Activated CD4-positive, alpha-beta T cell treated with anti-CD3 and anti-CD28 coated beads, Interleukin-2, amount 10 ng/mL, durations not matched to agents 24 days and 14 days (primary cell): Measurements from ENCODE around the gene MRPS35. TPM values are rescaled to one million over a fixed set of nuclear protein-coding genes. Genes with fewer than 3 reads are reported as not detected.
A peak's percentile ranks its signal among the peaks of the same experiment; 100 is the strongest.

Experiments used
- DNase-seq: peaks from one replicate; pipeline ENCODE4 v3.0.0; 2022
- H3K27ac Mint-ChIP-seq: one replicate; pipeline ENCODE4 v1.8.0; 2022; ENCODE audit warnings: mild to moderate bottlenecking, mixed read lengths
- H3K27me3 Mint-ChIP-seq: one replicate; pipeline ENCODE4 v1.8.0; 2022; ENCODE audit warnings: mixed read lengths
- H3K36me3 Mint-ChIP-seq: one replicate; pipeline ENCODE4 v1.8.0; 2022; ENCODE audit warnings: low read depth, mild to moderate bottlenecking, mixed read lengths
- H3K4me1 Mint-ChIP-seq: one replicate; pipeline ENCODE4 v1.8.0; 2021; ENCODE audit warnings: mixed read lengths
- H3K4me3 Mint-ChIP-seq: one replicate; pipeline ENCODE4 v1.8.0; 2022; ENCODE audit warnings: mild to moderate bottlenecking, moderate library complexity, mixed read lengths
- H3K9me3 Mint-ChIP-seq: one replicate; pipeline ENCODE4 v1.8.0; 2021; ENCODE audit warnings: mixed read lengths
- intact Hi-C: fragments of 100-400 bp; cut with micrococcal nuclease; formaldehyde crosslinking; loops from one replicate; pipeline ENCODE4 v1.15.1; 2023
- total RNA-seq: library from RNA; stranded (reverse); gene quantifications from 2 replicates; pipeline ENCODE4 v1.2.3, GENCODE V29; 2022

Gene MRPS35
- total RNA-seq, result 57.7 and 58.1 TPM in 2 replicates

DNA sequence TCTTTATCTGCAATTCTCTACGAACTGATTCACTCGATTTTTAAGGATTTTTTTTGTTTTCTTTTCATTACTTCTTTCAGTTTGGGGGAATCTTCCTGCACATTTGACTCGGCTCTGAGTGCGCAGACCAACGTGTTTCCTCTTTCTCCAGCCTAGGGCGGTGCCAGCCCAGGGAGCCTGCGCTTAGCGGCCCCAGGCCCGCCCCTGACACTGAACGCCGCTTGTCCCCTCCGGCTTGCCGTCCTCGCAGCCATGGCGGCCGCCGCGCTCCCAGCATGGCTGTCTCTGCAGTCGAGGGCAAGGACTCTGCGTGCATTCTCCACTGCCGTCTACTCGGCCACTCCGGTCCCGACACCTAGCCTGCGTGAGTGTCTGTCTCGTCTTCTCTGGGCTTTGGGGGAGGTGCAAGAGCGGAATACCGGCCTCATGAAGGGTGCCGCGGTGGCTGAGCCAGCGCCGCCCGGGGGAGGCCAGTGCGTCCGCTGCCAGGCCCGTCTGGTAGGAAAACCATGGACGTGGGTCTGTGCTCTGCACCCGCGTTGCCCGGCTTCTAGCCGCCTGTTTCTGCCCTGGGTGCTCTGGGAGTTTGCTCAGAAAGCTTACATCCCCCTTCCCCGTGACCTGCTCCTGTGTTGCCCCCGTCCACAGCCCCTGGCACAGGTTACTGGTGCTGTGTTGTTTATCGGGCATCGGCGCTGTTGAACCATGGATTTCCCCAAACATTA lies at the start of gene MRPS35:
Gene MRPS35, plus strand, starts transcription at position 241 of the 725 bp plus-strand sequence. Its CDS starts 12 bp downstream, at position 253.
- intact Hi-C loops, result loop anchor here (1.0 to 5.0 kb wide), 6 partner anchors 112 to 878 kb away; partner anchors contain the start of genes BMAL2, FGFR1OP2, PPFIBP1 and TM7SF3
- DNase-seq, result peak; percentile 98
- Mint-ChIP-seq H3K27me3 (peaks cover 9% of the 10 kb centered on the region), H3K4me3 (peak within 1 kb of the TSS; percentile 95), H3K36me3 (peaks cover 21% of the 10 kb centered on the region), H3K27ac (peak within 1 kb of the TSS; percentile 91), H3K9me3 (no peaks in the 10 kb centered on the region), H3K4me1 (peaks cover 31% of the 10 kb centered on the region)

DNA sequence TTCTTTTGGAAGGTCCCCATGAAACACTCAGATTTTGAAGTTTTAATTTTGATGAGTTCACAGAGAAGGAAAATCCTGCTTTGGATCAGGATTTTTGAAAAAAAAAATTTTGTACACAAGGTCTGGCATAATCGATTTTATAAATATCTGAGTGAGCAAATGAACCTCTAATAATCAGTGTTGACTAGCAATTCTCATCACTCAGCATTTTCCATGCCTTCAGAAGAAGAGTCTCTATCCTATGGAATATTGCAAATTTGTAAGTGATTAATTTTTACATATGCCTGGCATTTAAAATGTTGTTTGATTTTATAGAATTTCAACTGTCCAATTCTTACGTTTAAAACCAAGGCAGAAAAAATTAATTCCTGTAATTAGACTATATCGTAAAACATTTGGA lies 44.9 kb upstream of the MRPS35 start:
- intact Hi-C loops, result no loop called here
- Mint-ChIP-seq H3K27me3 (no peaks in the 10 kb centered on the region), H3K9me3 (no peaks in the 10 kb centered on the region), H3K27ac (no peak overlapping the region), H3K4me3 (no peak overlapping the region), H3K4me1 (peaks cover 5% of the 10 kb centered on the region), H3K36me3 (peaks cover 14% of the 10 kb centered on the region)
- no peak for DNase-seq

GRCh38 chr12:27666510-27666909 lies 44.1 kb upstream of the MRPS35 start:
- peaks cover 16% of the 10 kb centered on the region for H3K36me3 Mint-ChIP-seq
- no peak overlapping the region for H3K4me3 Mint-ChIP-seq
- DNase-seq, result no peak
- no peak overlapping the region for H3K27ac Mint-ChIP-seq
- H3K27me3 Mint-ChIP-seq, result no peaks in the 10 kb centered on the region
- no peaks in the 10 kb centered on the region for H3K9me3 Mint-ChIP-seq
- peaks cover 2% of the 10 kb centered on the region for H3K4me1 Mint-ChIP-seq
- intact Hi-C loops, result no loop called here

DNA sequence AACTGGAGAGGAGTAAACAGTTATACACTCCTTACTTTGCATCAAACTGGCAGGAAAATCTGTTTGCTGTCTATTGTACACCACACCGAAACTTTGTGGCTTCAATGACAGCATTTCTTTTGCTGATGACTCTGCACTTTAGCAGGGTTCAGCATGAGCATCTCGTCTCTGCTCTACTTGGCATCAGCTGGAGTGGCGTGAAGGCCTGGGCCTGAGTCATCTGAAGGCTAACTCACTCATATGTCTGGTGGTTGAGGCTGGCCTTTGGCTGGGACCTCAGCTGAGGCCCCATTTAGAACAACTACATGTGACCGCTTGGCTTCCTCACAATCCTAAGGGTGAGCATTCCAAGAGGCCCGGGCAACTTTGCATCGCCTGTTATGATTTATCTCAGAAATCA lies 43.1 kb upstream of the MRPS35 start:
- H3K27me3 Mint-ChIP-seq, result no peaks in the 10 kb centered on the region
- no peak for DNase-seq
- no peak overlapping the region for H3K27ac Mint-ChIP-seq
- no peaks in the 10 kb centered on the region for H3K9me3 Mint-ChIP-seq
- H3K36me3 Mint-ChIP-seq, result peaks cover 16% of the 10 kb centered on the region
- intact Hi-C loops, result no loop called here
- no peak overlapping the region for H3K4me3 Mint-ChIP-seq
- no peaks in the 10 kb centered on the region for H3K4me1 Mint-ChIP-seq

- H3K27me3 Mint-ChIP-seq, result no peaks in the 10 kb centered on the region
- H3K4me3 Mint-ChIP-seq, result no peak overlapping the region
- no peaks in the 10 kb centered on the region for H3K9me3 Mint-ChIP-seq
- intact Hi-C loops, result no loop called here
- no peak for DNase-seq
- peaks cover 11% of the 10 kb centered on the region for H3K36me3 Mint-ChIP-seq
- H3K4me1 Mint-ChIP-seq, result no peaks in the 10 kb centered on the region
- no peak overlapping the region for H3K27ac Mint-ChIP-seq
Observed at GRCh38 chr12:27672051-27672450, 38.6 kb upstream of the MRPS35 start.

GRCh38 chr12:27672643-27673042 lies 38.0 kb upstream of the MRPS35 start:
- Mint-ChIP-seq H3K27me3 (no peaks in the 10 kb centered on the region), H3K4me1 (no peaks in the 10 kb centered on the region), H3K4me3 (no peak overlapping the region), H3K9me3 (no peaks in the 10 kb centered on the region), H3K27ac (no peak overlapping the region), H3K36me3 (peaks cover 5% of the 10 kb centered on the region)
- DNase-seq, result no peak
- intact Hi-C loops, result no loop called here

- Mint-ChIP-seq H3K4me1 (no peaks in the 10 kb centered on the region), H3K27me3 (no peaks in the 10 kb centered on the region), H3K4me3 (no peak overlapping the region), H3K27ac (no peak overlapping the region), H3K36me3 (peaks cover 3% of the 10 kb centered on the region), H3K9me3 (no peaks in the 10 kb centered on the region)
- intact Hi-C loops, result no loop called here
- DNase-seq, result no peak
Observed at GRCh38 chr12:27673101-27673718, 37.4 kb upstream of the MRPS35 start.

GRCh38 chr12:27674989-27675388 lies 35.6 kb upstream of the MRPS35 start:
- no peak overlapping the region for H3K4me3 Mint-ChIP-seq
- intact Hi-C loops, result no loop called here
- no peaks in the 10 kb centered on the region for H3K4me1 Mint-ChIP-seq
- no peaks in the 10 kb centered on the region for H3K9me3 Mint-ChIP-seq
- peaks cover 6% of the 10 kb centered on the region for H3K36me3 Mint-ChIP-seq
- DNase-seq, result no peak
- no peaks in the 10 kb centered on the region for H3K27me3 Mint-ChIP-seq
- H3K27ac Mint-ChIP-seq, result no peak overlapping the region

- no peaks in the 10 kb centered on the region for H3K9me3 Mint-ChIP-seq
- peaks cover 9% of the 10 kb centered on the region for H3K36me3 Mint-ChIP-seq
- H3K4me1 Mint-ChIP-seq, result no peaks in the 10 kb centered on the region
- H3K27ac Mint-ChIP-seq, result no peak overlapping the region
- DNase-seq, result no peak
- H3K27me3 Mint-ChIP-seq, result no peaks in the 10 kb centered on the region
- intact Hi-C loops, result no loop called here
- no peak overlapping the region for H3K4me3 Mint-ChIP-seq
Observed at GRCh38 chr12:27680619-27681018, 30.0 kb upstream of the MRPS35 start.

- Mint-ChIP-seq H3K27ac (no peak overlapping the region), H3K27me3 (no peaks in the 10 kb centered on the region), H3K4me1 (no peaks in the 10 kb centered on the region), H3K36me3 (peaks cover 10% of the 10 kb centered on the region), H3K9me3 (no peaks in the 10 kb centered on the region), H3K4me3 (no peak overlapping the region)
- DNase-seq, result no peak
- intact Hi-C loops, result no loop called here
Observed at GRCh38 chr12:27682534-27682933, 28.1 kb upstream of the MRPS35 start.

DNA sequence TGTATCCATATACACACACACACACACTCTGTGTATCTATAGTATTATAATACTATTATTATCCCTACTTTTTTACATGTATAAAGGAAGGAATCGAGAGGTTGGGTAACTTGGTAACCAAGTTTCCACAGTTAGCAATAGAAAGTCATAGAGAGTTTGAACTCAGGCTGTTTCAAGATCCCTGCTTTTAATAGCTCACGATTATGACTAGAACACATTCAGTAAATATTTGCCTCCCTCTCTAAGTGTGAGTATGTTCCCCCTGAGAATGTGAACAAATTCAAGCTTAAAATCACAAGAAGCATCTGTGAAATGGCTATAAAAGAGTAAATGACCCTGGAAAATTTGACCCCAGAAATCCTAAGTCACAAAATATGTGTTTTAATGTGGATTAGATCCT lies 25.4 kb upstream of the MRPS35 start:
- Mint-ChIP-seq H3K4me3 (no peak overlapping the region), H3K9me3 (no peaks in the 10 kb centered on the region), H3K27ac (no peak overlapping the region), H3K27me3 (no peaks in the 10 kb centered on the region), H3K4me1 (no peaks in the 10 kb centered on the region), H3K36me3 (peaks cover 9% of the 10 kb centered on the region)
- intact Hi-C loops, result no loop called here
- DNase-seq, result no peak

GRCh38 chr12:27686147-27686546 lies 24.5 kb upstream of the MRPS35 start:
- Mint-ChIP-seq H3K36me3 (peaks cover 9% of the 10 kb centered on the region), H3K9me3 (no peaks in the 10 kb centered on the region), H3K4me3 (no peak overlapping the region), H3K27ac (no peak overlapping the region), H3K4me1 (no peaks in the 10 kb centered on the region), H3K27me3 (no peaks in the 10 kb centered on the region)
- intact Hi-C loops, result no loop called here
- DNase-seq, result no peak

DNA sequence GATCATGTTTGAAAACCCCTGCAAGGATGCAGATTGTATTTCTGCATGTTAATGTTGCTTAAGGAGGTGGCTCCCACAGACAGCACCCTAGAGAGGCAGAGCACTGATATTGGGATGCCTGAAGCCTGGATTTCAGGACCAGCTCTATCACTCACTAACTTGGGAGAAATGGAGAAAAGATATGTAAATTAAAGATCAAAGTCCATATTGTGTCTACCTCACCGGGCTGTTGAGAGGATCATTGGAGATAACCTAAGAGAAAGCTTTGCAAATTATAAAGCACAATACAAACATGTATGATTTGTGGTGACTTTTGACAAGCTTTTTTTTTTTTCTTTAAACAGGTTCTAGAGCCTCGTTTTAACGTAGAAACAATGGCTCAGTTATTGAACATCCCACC lies 22.0 kb upstream of the MRPS35 start:
- Mint-ChIP-seq H3K4me1 (no peaks in the 10 kb centered on the region), H3K9me3 (no peaks in the 10 kb centered on the region), H3K4me3 (no peak overlapping the region), H3K27me3 (no peaks in the 10 kb centered on the region), H3K27ac (no peak overlapping the region), H3K36me3 (peaks cover 10% of the 10 kb centered on the region)
- DNase-seq, result no peak
- intact Hi-C loops, result no loop called here

DNA sequence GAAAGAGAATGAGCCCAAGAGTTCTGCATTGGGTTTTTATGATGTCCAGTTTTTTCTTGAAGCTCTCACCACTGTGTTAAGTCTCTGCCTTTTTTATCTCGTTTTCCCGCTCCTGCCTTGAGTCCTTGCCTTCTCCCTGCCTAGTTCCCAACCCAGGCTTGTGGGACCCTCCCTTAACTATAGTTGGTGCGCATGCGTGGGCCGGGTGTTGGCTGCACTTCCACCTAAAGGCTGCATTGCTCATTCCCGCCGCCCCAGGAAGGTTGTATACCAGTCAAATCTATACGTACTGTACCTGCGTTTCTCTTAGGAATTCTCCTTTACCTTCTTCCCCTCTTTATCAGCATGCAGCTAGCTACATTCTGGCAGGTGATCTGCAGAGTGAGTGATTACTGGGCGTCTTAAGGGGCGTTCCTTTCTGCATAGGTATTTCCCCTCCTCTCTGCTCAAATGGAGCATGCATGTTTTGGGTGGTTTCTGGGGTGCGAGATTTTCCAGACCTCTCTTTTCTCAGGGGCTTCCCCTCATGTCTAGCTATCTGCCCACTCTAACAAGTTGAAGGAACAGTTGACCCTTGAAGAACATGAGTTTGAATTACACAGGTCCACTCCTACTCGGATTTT lies 21.0 kb upstream of the MRPS35 start:
- H3K27me3 Mint-ChIP-seq, result no peaks in the 10 kb centered on the region
- H3K36me3 Mint-ChIP-seq, result peaks cover 10% of the 10 kb centered on the region
- H3K27ac Mint-ChIP-seq, result no peak overlapping the region
- no peaks in the 10 kb centered on the region for H3K9me3 Mint-ChIP-seq
- no peak overlapping the region for H3K4me3 Mint-ChIP-seq
- no peak for DNase-seq
- intact Hi-C loops, result no loop called here
- no peaks in the 10 kb centered on the region for H3K4me1 Mint-ChIP-seq
